ENCODE data around the gene TIAL1. TPM values are rescaled to one million over a fixed set of nuclear protein-coding genes. Genes with fewer than 3 reads are reported as not detected.

The TIAL1 gene
- 13.6 TPM for polyA plus RNA-seq

- H3K9me3 Mint-ChIP-seq: no peaks in the 10 kb centered on the region
- H3K36me3 Mint-ChIP-seq: peaks cover 4% of the 10 kb centered on the region
- peak within 1 kb of the TSS; percentile 97 to 99 (median 98) for H3K4me3 Mint-ChIP-seq
- H3K27me3 Mint-ChIP-seq: no peaks in the 10 kb centered on the region
- peak within 1 kb of the TSS; percentile 99 for H3K27ac Mint-ChIP-seq
- H3K4me1 Mint-ChIP-seq: peaks cover 39 to 48% (median 46%) of the 10 kb centered on the region in 3 donors
Observed at GRCh38 chr10:119596537-119597404, at the start of gene TIAL1. TSS of gene TIAL1 (minus strand) at chr10:119596964. CDS start at chr10:119596465, 499 bp downstream.

GRCh38 chr10:119644994-119645393, 48.2 kb upstream of the TIAL1 start:
- H3K4me1 Mint-ChIP-seq: peaks cover 0 to 3% (median 0%) of the 10 kb centered on the region in 3 donors
- H3K4me3 Mint-ChIP-seq: no peak overlapping the region
- peaks cover 0 to 1% (median 0%) of the 10 kb centered on the region in 3 donors for H3K9me3 Mint-ChIP-seq
- H3K27ac Mint-ChIP-seq: no peak overlapping the region
- peaks cover 2% of the 10 kb centered on the region for H3K27me3 Mint-ChIP-seq
- H3K36me3 Mint-ChIP-seq: peaks cover 4% of the 10 kb centered on the region

GRCh38 chr10:119644205-119644814, 47.5 kb upstream of the TIAL1 start:
- Mint-ChIP-seq H3K4me1 (no peaks in the 10 kb centered on the region), H3K4me3 (no peak overlapping the region), H3K27ac (no peak overlapping the region), H3K36me3 (peaks cover 4% of the 10 kb centered on the region), H3K9me3 (peaks cover 0 to 1% (median 0%) of the 10 kb centered on the region in 3 donors), H3K27me3 (no peaks in the 10 kb centered on the region)

GRCh38 chr10:119643306-119644204, 46.8 kb upstream of the TIAL1 start:
- no peak overlapping the region for H3K4me3 Mint-ChIP-seq
- H3K27ac Mint-ChIP-seq: peak overlapping the region in 1 of 3 donors; percentile 16
- H3K4me1 Mint-ChIP-seq: no peaks in the 10 kb centered on the region
- H3K9me3 Mint-ChIP-seq: peaks cover 0 to 1% (median 0%) of the 10 kb centered on the region in 3 donors
- no peaks in the 10 kb centered on the region for H3K27me3 Mint-ChIP-seq
- peaks cover 4% of the 10 kb centered on the region for H3K36me3 Mint-ChIP-seq

- Mint-ChIP-seq H3K9me3 (peaks cover 0 to 1% (median 0%) of the 10 kb centered on the region in 3 donors), H3K36me3 (peaks cover 4% of the 10 kb centered on the region), H3K4me3 (no peak overlapping the region), H3K27ac (peak overlapping the region in 1 of 3 donors; percentile 23), H3K4me1 (no peaks in the 10 kb centered on the region), H3K27me3 (no peaks in the 10 kb centered on the region)
Observed at GRCh38 chr10:119642556-119643111, 45.9 kb upstream of the TIAL1 start.

GRCh38 chr10:119640875-119641526, 44.2 kb upstream of the TIAL1 start:
- H3K9me3 Mint-ChIP-seq: peaks cover 0 to 1% (median 0%) of the 10 kb centered on the region in 3 donors
- peaks cover 4% of the 10 kb centered on the region for H3K36me3 Mint-ChIP-seq
- H3K27ac Mint-ChIP-seq: no peak overlapping the region
- H3K4me3 Mint-ChIP-seq: no peak overlapping the region
- no peaks in the 10 kb centered on the region for H3K27me3 Mint-ChIP-seq
- H3K4me1 Mint-ChIP-seq: no peaks in the 10 kb centered on the region

GRCh38 chr10:119640384-119640783, 43.6 kb upstream of the TIAL1 start:
- H3K9me3 Mint-ChIP-seq: peaks cover 0 to 1% (median 0%) of the 10 kb centered on the region in 3 donors
- H3K4me3 Mint-ChIP-seq: no peak overlapping the region
- H3K4me1 Mint-ChIP-seq: no peaks in the 10 kb centered on the region
- peaks cover 4% of the 10 kb centered on the region for H3K36me3 Mint-ChIP-seq
- no peak overlapping the region for H3K27ac Mint-ChIP-seq
- no peaks in the 10 kb centered on the region for H3K27me3 Mint-ChIP-seq

- H3K9me3 Mint-ChIP-seq: no peaks in the 10 kb centered on the region
- no peaks in the 10 kb centered on the region for H3K27me3 Mint-ChIP-seq
- no peak overlapping the region for H3K27ac Mint-ChIP-seq
- no peaks in the 10 kb centered on the region for H3K4me1 Mint-ChIP-seq
- no peak overlapping the region for H3K4me3 Mint-ChIP-seq
- peaks cover 4% of the 10 kb centered on the region for H3K36me3 Mint-ChIP-seq
Observed at GRCh38 chr10:119638982-119639381, 42.2 kb upstream of the TIAL1 start.

GRCh38 chr10:119637631-119638030, 40.9 kb upstream of the TIAL1 start:
- H3K9me3 Mint-ChIP-seq: no peaks in the 10 kb centered on the region
- no peaks in the 10 kb centered on the region for H3K27me3 Mint-ChIP-seq
- H3K36me3 Mint-ChIP-seq: peaks cover 2% of the 10 kb centered on the region
- peak overlapping the region in 1 of 4 donors; percentile 12 for H3K4me3 Mint-ChIP-seq
- no peak overlapping the region for H3K27ac Mint-ChIP-seq
- no peaks in the 10 kb centered on the region for H3K4me1 Mint-ChIP-seq

GRCh38 chr10:119634219-119634544, 37.4 kb upstream of the TIAL1 start:
- Mint-ChIP-seq H3K27me3 (no peaks in the 10 kb centered on the region), H3K27ac (no peak overlapping the region), H3K36me3 (no peaks in the 10 kb centered on the region), H3K4me1 (peaks cover 0 to 2% (median 0%) of the 10 kb centered on the region in 3 donors), H3K4me3 (no peak overlapping the region), H3K9me3 (no peaks in the 10 kb centered on the region)

GRCh38 chr10:119633538-119634218, 36.9 kb upstream of the TIAL1 start:
- Mint-ChIP-seq H3K36me3 (no peaks in the 10 kb centered on the region), H3K27me3 (no peaks in the 10 kb centered on the region), H3K4me3 (no peak overlapping the region), H3K4me1 (peaks cover 0 to 2% (median 0%) of the 10 kb centered on the region in 3 donors), H3K9me3 (no peaks in the 10 kb centered on the region), H3K27ac (no peak overlapping the region)

GRCh38 chr10:119630300-119630699, 33.5 kb upstream of the TIAL1 start:
- Mint-ChIP-seq H3K27me3 (no peaks in the 10 kb centered on the region), H3K4me1 (peaks cover 0 to 2% (median 0%) of the 10 kb centered on the region in 3 donors), H3K27ac (no peak overlapping the region), H3K9me3 (no peaks in the 10 kb centered on the region), H3K36me3 (no peaks in the 10 kb centered on the region), H3K4me3 (no peak overlapping the region)

- Mint-ChIP-seq H3K4me1 (no peaks in the 10 kb centered on the region), H3K27ac (no peak overlapping the region), H3K9me3 (no peaks in the 10 kb centered on the region), H3K27me3 (no peaks in the 10 kb centered on the region), H3K36me3 (no peaks in the 10 kb centered on the region), H3K4me3 (no peak overlapping the region)
Observed at GRCh38 chr10:119625570-119626280, 29.0 kb upstream of the TIAL1 start.
